Transverse colon (tissue), 4 donors: Measurements from ENCODE around the gene MYO7A. TPM values are rescaled to one million over a fixed set of nuclear protein-coding genes. Genes with fewer than 3 reads are reported as not detected.

Experiments
- DNase-seq: peaks from one replicate; pipeline ENCODE4 v3.0.0-alpha.2; 2019
- H3K27ac ChIP-seq, 4 donors: fragments of 200-600 bp; sonication (generic); 2 replicates each; pipeline ENCODE4 v1.5.1; 2016 to 2018; ENCODE audit warnings: inconsistent platforms in 4 of 4
- H3K27me3 ChIP-seq: fragments of 200-600 bp; sonication (generic); 2 replicates; pipeline ENCODE4 v1.5.1; 2017; ENCODE audit warnings: inconsistent platforms
- H3K36me3 ChIP-seq, 4 donors: fragments of 200-600 bp; sonication (generic); 2 replicates each; pipeline ENCODE4 v1.5.1; 2017 to 2019; ENCODE audit warnings: inconsistent platforms in 4 of 4
- H3K4me1 ChIP-seq, 4 donors: fragments of 200-600 bp; sonication (generic); 2 replicates each; pipeline ENCODE4 v1.5.1; 2017 to 2020; ENCODE audit warnings: inconsistent platforms in 4 of 4
- H3K4me3 ChIP-seq, 4 donors: fragments of 200-600 bp; sonication (generic); 1 replicate in 1 of 4; 2 replicates in 3 of 4; pipeline versions ENCODE4 v1.5.1 to v1.6.1; 2017 to 2019; ENCODE audit warnings: inconsistent platforms in 4 of 4
- H3K9me3 ChIP-seq, 2 donors: fragments of 200-600 bp; sonication (generic); 2 replicates each; pipeline ENCODE4 v1.5.1; 2017 to 2019; ENCODE audit warnings: inconsistent platforms in 2 of 2
- EP300 ChIP-seq: sonication (generic); formaldehyde crosslinking; IDR thresholded peaks from one replicate; pipeline ENCODE4 v1.6.1; 2017; ENCODE audit warnings: antibody characterized with exemption, low read depth
- POLR2A ChIP-seq: fragments of 450-650 bp; IDR thresholded peaks from one replicate; pipeline ENCODE4 v1.6.1; 2016; ENCODE audit warnings: antibody characterized with exemption, mild to moderate bottlenecking, moderate library complexity
- POLR2AphosphoS5 ChIP-seq, 3 donors: sonication (generic); formaldehyde crosslinking; IDR thresholded peaks; one replicate each; pipeline ENCODE4 v1.6.1; 2016; ENCODE audit warnings: antibody characterized with exemption in 3 of 3
- WGBS, 2 donors: methylation state at CpG; one replicate each; pipeline ENCODE4 v1.1.5; 2018; ENCODE audit warnings: low coverage in 1 of 2; 5-methylcytosine and 5-hydroxymethylcytosine counted together
- in situ Hi-C, 4 donors: fragments of 200-750 bp; cut with MboI; loops; one replicate each; pipeline versions ENCODE4 v1.15.0 to v1.15.1; 2017; ENCODE audit warnings: low sequenced_read_pairs in 3 of 4, low pct_ligation_motif_present in 1 of 4, low pct_unique_long_range_greater_than_20kb in 1 of 4
- intact Hi-C: fragments of 100-400 bp; cut with DNase I; formaldehyde crosslinking; loops from one replicate; pipeline ENCODE4 v1.15.1; 2023; ENCODE audit warnings: low total_unique reads
- total RNA-seq, 4 donors: library from RNA; depleted of rRNA; stranded (reverse); fragments of >200 nt; gene quantifications; one replicate each; pipeline ENCODE4 v1.1.0, GENCODE V29; 2016
- TF ChIP-seq, protein P1 (sequence below), 5 experiments: fragments of 200-600 bp in 3 of 5; fragments of 450-650 bp in 2 of 5; sonication (generic) in 3 of 5; IDR thresholded peaks; 1 replicate in 2 of 5; 2 replicates in 3 of 5; pipeline ENCODE4 v1.5.1; 2016 to 2017; ENCODE audit warnings: antibody characterized with exemption in 5 of 5, inconsistent platforms in 3 of 5, mild to moderate bottlenecking in 2 of 5, moderate library complexity in 1 of 5

Gene MYO7A
- total RNA-seq, 4 donors from 2014 or later: 4.6 to 11.2 (median 5.5) TPM

DNA sequence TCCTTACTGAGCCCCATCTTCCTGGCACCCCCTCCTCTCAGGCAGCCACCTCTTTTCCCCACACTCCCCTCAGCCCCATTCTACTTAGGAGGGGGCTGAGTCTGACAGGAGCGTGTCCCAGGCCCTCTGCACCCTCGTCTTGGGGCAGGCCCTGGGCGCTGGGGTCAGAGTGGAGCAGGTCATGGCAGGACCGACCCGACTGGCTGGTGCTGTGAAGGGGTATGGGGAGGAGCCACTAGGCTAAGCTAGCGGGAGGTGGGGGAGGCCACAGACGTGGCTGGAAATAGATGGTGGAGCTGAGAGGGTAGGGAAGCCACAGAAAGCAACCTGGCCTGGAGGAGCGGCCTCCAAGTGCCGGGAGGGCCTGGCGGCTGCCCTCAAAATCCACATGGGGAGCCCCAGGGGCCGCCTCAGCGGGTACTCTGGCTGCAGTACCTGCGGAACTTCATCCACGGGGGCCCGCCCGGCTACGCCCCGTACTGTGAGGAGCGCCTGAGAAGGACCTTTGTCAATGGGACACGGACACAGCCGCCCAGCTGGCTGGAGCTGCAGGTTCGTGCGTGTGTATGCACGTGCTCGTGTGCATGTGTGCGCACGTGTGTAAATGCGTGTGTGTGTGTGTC lies 61.7 kb downstream of the MYO7A start:
- Histone ChIP-seq H3K27me3 (no peaks in the 10 kb centered on the region), H3K4me3 (no peak overlapping the region), H3K4me1 (peaks cover 4 to 28% (median 16%) of the 10 kb centered on the region in 4 donors), H3K36me3 (no peaks in the 10 kb centered on the region), H3K27ac (no peak overlapping the region), H3K9me3 (no peaks in the 10 kb centered on the region)
- intact Hi-C loops (loop anchor here (10.0 kb wide), 3 partner anchors 65 to 355 kb away; partner anchors contain the start of gene MYO7A), in situ Hi-C loops (loop anchor here (5.0 to 25.0 kb wide), 8 partner anchors 55 to 365 kb away; partner anchors contain the start of gene B3GNT6 (in 1 of the 4))
- no peak for DNase-seq
- 91% methylated on average over 27 of the region's 28 CpGs; no CpG with 5 or more reads in 1 of the 2 donors for WGBS, 2 donors
- TF ChIP-seq POLR2AphosphoS5 (IDR thresholded peaks at IDR 0.05): no peak
- TF ChIP-seq POLR2A: no peak
- no peak for TF ChIP-seq EP300
- TF ChIP-seq, protein P1, sequence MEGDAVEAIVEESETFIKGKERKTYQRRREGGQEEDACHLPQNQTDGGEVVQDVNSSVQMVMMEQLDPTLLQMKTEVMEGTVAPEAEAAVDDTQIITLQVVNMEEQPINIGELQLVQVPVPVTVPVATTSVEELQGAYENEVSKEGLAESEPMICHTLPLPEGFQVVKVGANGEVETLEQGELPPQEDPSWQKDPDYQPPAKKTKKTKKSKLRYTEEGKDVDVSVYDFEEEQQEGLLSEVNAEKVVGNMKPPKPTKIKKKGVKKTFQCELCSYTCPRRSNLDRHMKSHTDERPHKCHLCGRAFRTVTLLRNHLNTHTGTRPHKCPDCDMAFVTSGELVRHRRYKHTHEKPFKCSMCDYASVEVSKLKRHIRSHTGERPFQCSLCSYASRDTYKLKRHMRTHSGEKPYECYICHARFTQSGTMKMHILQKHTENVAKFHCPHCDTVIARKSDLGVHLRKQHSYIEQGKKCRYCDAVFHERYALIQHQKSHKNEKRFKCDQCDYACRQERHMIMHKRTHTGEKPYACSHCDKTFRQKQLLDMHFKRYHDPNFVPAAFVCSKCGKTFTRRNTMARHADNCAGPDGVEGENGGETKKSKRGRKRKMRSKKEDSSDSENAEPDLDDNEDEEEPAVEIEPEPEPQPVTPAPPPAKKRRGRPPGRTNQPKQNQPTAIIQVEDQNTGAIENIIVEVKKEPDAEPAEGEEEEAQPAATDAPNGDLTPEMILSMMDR (IDR thresholded peaks at IDR 0.05): no peak

DNA sequence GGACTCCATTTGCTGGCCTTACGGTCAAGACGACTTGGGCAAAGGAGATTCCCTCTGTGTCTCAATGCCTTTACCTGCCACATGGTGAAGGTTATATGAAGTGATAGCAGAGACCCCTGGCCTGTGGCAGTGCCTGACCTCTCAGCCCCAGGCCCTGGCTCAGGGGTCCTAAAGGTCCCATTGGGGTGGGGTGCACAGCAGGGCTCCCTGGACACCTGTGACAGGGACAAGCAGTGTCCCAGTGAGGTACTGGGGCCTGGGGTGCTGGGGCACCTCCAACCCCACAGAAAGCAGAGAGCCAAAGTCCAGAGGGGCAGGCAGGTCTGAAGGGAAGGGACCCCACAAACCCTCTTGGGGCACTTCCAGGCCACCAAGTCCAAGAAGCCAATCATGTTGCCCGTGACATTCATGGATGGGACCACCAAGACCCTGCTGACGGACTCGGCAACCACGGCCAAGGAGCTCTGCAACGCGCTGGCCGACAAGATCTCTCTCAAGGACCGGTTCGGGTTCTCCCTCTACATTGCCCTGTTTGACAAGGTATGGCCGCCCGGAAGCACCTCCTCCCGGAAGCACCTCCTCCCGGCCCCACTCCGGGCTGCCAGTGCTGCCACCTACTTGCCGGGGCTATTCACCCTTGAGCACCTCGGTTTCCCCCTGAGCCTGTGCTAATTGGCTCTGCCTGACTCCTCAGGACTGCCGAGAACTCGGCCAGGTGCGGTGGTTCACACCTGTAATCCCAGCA lies 62.5 kb downstream of the MYO7A start:
- TF ChIP-seq POLR2A: no peak
- TF ChIP-seq, protein P1 (IDR thresholded peaks at IDR 0.05): no peak
- TF ChIP-seq EP300: no peak
- TF ChIP-seq POLR2AphosphoS5 (IDR thresholded peaks at IDR 0.05): no peak
- WGBS, 2 donors: 90% methylated on average over 21 of the region's 21 CpGs; no CpG with 5 or more reads in 1 of the 2 donors
- H3K4me1 ChIP-seq: peaks cover 4 to 30% (median 16%) of the 10 kb centered on the region in 4 donors
- H3K27me3 ChIP-seq: no peaks in the 10 kb centered on the region
- in situ Hi-C loops (loop anchor here in 3 of 4 donors (10.0 to 25.0 kb wide), 4 partner anchors 153 to 364 kb away; partner anchors contain the start of gene B3GNT6 (in 1 of the 3)), intact Hi-C loops (loop anchor here (10.0 kb wide), 1 partner anchor 354 kb away; no protein-coding TSS in a partner anchor)
- H3K27ac ChIP-seq: no peak overlapping the region
- no peaks in the 10 kb centered on the region for H3K36me3 ChIP-seq
- H3K9me3 ChIP-seq: no peaks in the 10 kb centered on the region
- DNase-seq: no peak
- no peak overlapping the region for H3K4me3 ChIP-seq

DNA sequence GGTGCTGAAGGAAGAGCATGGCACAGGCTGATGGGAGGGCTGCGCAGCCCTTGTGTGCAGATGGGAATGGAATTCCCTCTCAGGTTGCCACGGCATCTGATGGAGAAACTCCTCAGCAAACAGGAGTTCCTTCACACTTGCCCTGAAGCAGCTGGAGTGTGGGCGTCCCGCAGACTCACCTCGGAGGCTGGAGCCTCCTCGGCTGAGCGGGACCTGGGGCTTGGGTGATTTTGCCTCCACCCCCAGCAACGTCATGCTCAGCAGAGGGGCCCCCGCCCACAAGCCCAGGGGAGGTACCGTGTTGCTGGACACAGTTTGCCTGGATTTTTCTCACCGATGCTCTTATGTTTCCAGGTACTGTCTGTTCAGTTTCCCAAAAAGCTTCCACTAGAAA lies 63.4 kb downstream of the MYO7A start:
- TF ChIP-seq POLR2AphosphoS5 (IDR thresholded peaks at IDR 0.05) (no peak), POLR2A (no peak), EP300 (no peak)
- TF ChIP-seq, protein P1 (IDR thresholded peaks at IDR 0.05): no peak
- no peaks in the 10 kb centered on the region for H3K9me3 ChIP-seq
- intact Hi-C loops (loop anchor here (10.0 kb wide), 1 partner anchor 353 kb away; no protein-coding TSS in a partner anchor), in situ Hi-C loops (loop anchor here in 3 of 4 donors (10.0 to 25.0 kb wide), 4 partner anchors 154 to 363 kb away; partner anchors contain the start of gene B3GNT6 (in 1 of the 3))
- peak overlapping the region in 2 of 4 donors; percentile 10 to 15 for H3K4me3 ChIP-seq
- H3K27ac ChIP-seq: peak overlapping the region in 1 of 4 donors; percentile 40
- DNase-seq: no peak
- 73% methylated on average over 11 of the region's 11 CpGs; no CpG with 5 or more reads in 1 of the 2 donors for WGBS, 2 donors
- no peaks in the 10 kb centered on the region for H3K36me3 ChIP-seq
- H3K27me3 ChIP-seq: no peaks in the 10 kb centered on the region
- H3K4me1 ChIP-seq: peaks cover 4 to 31% (median 16%) of the 10 kb centered on the region in 4 donors
